Esophagus muscularis mucosa (tissue), 4 donors: ENCODE data around the gene KITLG. TPM values are rescaled to one million over a fixed set of nuclear protein-coding genes. Genes with fewer than 3 reads are reported as not detected.

Source experiments
- DNase-seq: peaks from one replicate; pipeline ENCODE4 v3.0.0-alpha.2; 2017; ENCODE audit errors: extremely low spot score
- H3K27ac ChIP-seq, 4 donors: fragments of 200-600 bp; sonication (generic); replicated peaks in 1 of 4; 1 replicate in 3 of 4; 2 replicates in 1 of 4; pipeline ENCODE4 v1.5.1; 2016 to 2019; ENCODE audit warnings: mild to moderate bottlenecking in 1 of 4
- H3K27me3 ChIP-seq, 4 donors: fragments of 200-600 bp; sonication (generic); one replicate each; pipeline versions ENCODE4 v1.5.1 to v1.6.0; 2016 to 2019
- H3K36me3 ChIP-seq, 4 donors: fragments of 200-600 bp; sonication (generic); one replicate each; pipeline ENCODE4 v1.5.1; 2016 to 2019
- H3K4me1 ChIP-seq, 4 donors: fragments of 200-600 bp; sonication (generic); one replicate each; pipeline ENCODE4 v1.5.1; 2016 to 2019
- H3K4me3 ChIP-seq, 4 donors: fragments of 200-600 bp; sonication (generic); 1 replicate in 2 of 4; 2 replicates in 2 of 4; pipeline ENCODE4 v1.5.1; 2016 to 2019; ENCODE audit warnings: mild to moderate bottlenecking in 4 of 4, moderate library complexity in 1 of 4
- H3K9me3 ChIP-seq, 4 donors: fragments of 200-600 bp; sonication (generic); 1 replicate in 3 of 4; 2 replicates in 1 of 4; pipeline ENCODE4 v1.5.1; 2016 to 2019
- EP300 ChIP-seq: sonication (generic); formaldehyde crosslinking; IDR thresholded peaks from one replicate; pipeline ENCODE4 v1.6.1; 2017; ENCODE audit warnings: antibody characterized with exemption
- POLR2A ChIP-seq: fragments of 450-650 bp; IDR thresholded peaks from one replicate; pipeline ENCODE4 v1.6.1; 2017; ENCODE audit warnings: antibody characterized with exemption, moderate library complexity, mild to moderate bottlenecking, low read depth
- POLR2AphosphoS5 ChIP-seq, 2 donors: sonication (generic); formaldehyde crosslinking; IDR thresholded peaks; one replicate each; pipeline ENCODE4 v1.6.1; 2017; ENCODE audit warnings: antibody characterized with exemption in 2 of 2
- WGBS: methylation state at CpG from one replicate; pipeline ENCODE4 v1.1.5; 2018; 5-methylcytosine and 5-hydroxymethylcytosine counted together
- intact Hi-C: fragments of 100-400 bp; cut with DNase I; formaldehyde crosslinking; loops from one replicate; pipeline ENCODE4 v1.15.1; 2023
- total RNA-seq, 4 donors: library from RNA; depleted of rRNA; stranded (reverse); fragments of >200 nt; gene quantifications; one replicate each; pipeline versions ENCODE4 v1.1.0 to v1.2.1, GENCODE V29; 2016
- TF ChIP-seq, protein P1 (sequence below), 3 experiments: fragments of 200-600 bp in 2 of 3; fragments of 450-650 bp in 1 of 3; sonication (generic) in 2 of 3; IDR thresholded peaks; one replicate each; pipeline ENCODE4 v1.5.1; 2017 to 2019; ENCODE audit warnings: antibody characterized with exemption in 3 of 3, mild to moderate bottlenecking in 2 of 3, moderate library complexity in 1 of 3

Gene KITLG
- total RNA-seq, 4 donors from 2014 or later = 71.7 to 147 (median 121) TPM

DNA sequence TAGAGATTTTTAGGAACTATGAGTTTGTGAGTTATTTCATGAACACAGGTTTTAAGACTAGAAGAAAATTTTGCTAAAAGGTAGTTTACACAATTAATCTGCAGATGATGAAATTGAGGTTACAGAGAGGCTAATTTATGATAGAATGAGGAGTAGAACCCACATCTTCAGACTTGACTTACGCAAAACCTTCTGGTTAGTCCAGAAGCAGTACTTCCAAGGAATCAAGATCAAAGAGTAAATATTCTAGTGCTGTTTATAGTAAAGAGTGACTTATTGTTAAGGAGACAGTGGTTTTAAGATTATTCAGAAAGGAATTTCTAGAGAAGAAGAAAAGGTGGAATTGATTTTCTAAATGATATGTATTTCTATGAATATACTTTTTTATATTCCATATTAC lies 10.6 kb upstream of the KITLG start:
- TF ChIP-seq POLR2A = no peak
- no peak for TF ChIP-seq POLR2AphosphoS5 (IDR thresholded peaks at IDR 0.05)
- TF ChIP-seq, protein P1, sequence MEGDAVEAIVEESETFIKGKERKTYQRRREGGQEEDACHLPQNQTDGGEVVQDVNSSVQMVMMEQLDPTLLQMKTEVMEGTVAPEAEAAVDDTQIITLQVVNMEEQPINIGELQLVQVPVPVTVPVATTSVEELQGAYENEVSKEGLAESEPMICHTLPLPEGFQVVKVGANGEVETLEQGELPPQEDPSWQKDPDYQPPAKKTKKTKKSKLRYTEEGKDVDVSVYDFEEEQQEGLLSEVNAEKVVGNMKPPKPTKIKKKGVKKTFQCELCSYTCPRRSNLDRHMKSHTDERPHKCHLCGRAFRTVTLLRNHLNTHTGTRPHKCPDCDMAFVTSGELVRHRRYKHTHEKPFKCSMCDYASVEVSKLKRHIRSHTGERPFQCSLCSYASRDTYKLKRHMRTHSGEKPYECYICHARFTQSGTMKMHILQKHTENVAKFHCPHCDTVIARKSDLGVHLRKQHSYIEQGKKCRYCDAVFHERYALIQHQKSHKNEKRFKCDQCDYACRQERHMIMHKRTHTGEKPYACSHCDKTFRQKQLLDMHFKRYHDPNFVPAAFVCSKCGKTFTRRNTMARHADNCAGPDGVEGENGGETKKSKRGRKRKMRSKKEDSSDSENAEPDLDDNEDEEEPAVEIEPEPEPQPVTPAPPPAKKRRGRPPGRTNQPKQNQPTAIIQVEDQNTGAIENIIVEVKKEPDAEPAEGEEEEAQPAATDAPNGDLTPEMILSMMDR (IDR thresholded peaks at IDR 0.05) = no peak
- TF ChIP-seq EP300 = no peak
- no peak for DNase-seq
- H3K27me3 ChIP-seq = no peaks in the 10 kb centered on the region
- no peaks in the 10 kb centered on the region for H3K36me3 ChIP-seq
- H3K4me3 ChIP-seq = no peak overlapping the region
- H3K9me3 ChIP-seq = peaks cover 0 to 5% (median 0%) of the 10 kb centered on the region in 4 donors
- H3K4me1 ChIP-seq = no peaks in the 10 kb centered on the region
- H3K27ac ChIP-seq = no peak overlapping the region
- WGBS = 97% methylated on average over 1 of the region's 1 CpG
- intact Hi-C loops = no loop called here

DNA sequence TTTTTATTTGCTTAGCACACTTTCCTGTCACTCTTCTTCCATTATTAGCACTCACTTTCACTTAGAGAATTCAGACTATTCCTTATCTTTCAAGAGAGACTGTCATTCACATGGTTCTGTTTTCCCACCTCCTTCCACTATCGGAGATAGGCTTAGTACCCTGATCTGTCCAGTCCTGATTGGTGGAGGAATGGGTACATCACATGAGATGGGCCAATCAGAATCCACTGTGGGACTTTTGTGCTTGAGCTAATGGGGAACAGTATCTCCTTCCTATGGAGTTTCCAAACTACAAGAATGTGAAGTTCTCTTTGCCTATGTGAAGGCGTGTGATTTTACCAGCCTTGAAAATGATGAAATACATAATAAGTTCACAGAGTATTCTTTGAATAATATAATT lies 4.8 kb upstream of the KITLG start:
- WGBS = 98% methylated on average over 2 of the region's 2 CpGs
- TF ChIP-seq, protein P1 (IDR thresholded peaks at IDR 0.05) = no peak
- no peak for TF ChIP-seq EP300
- TF ChIP-seq POLR2AphosphoS5 (IDR thresholded peaks at IDR 0.05) = no peak
- no peak for TF ChIP-seq POLR2A
- intact Hi-C loops = loop anchor here (10.0 kb wide), 1 partner anchor 250 kb away; no protein-coding TSS in a partner anchor
- H3K4me3 ChIP-seq = no peak overlapping the region
- peaks cover 0 to 5% (median 0%) of the 10 kb centered on the region in 4 donors for H3K9me3 ChIP-seq
- no peaks in the 10 kb centered on the region for H3K36me3 ChIP-seq
- DNase-seq = no peak
- no peaks in the 10 kb centered on the region for H3K27me3 ChIP-seq
- H3K4me1 ChIP-seq = peaks cover 0 to 7% (median 3%) of the 10 kb centered on the region in 4 donors
- H3K27ac ChIP-seq = no peak overlapping the region

- TF ChIP-seq, protein P1 (IDR thresholded peaks at IDR 0.05) = no peak
- TF ChIP-seq EP300 = no peak
- TF ChIP-seq POLR2A = no peak
- no peak for TF ChIP-seq POLR2AphosphoS5 (IDR thresholded peaks at IDR 0.05)
- Histone ChIP-seq H3K4me3 (peak overlapping the region; percentile 68 to 91 (median 85)), H3K36me3 (no peaks in the 10 kb centered on the region), H3K9me3 (no peaks in the 10 kb centered on the region), H3K27me3 (no peaks in the 10 kb centered on the region), H3K27ac (peak overlapping the region; percentile 78 to 85 (median 84)), H3K4me1 (peaks cover 7 to 42% (median 33%) of the 10 kb centered on the region in 4 donors)
- WGBS = 0% methylated on average over 28 of the region's 30 CpGs
- DNase-seq = no peak
- intact Hi-C loops = loop anchor here (2.0 to 10.0 kb wide), 4 partner anchors 58 to 425 kb away; no protein-coding TSS in a partner anchor
Observed at GRCh38 chr12:88579601-88580050, 645 bp downstream of the KITLG start.

DNA sequence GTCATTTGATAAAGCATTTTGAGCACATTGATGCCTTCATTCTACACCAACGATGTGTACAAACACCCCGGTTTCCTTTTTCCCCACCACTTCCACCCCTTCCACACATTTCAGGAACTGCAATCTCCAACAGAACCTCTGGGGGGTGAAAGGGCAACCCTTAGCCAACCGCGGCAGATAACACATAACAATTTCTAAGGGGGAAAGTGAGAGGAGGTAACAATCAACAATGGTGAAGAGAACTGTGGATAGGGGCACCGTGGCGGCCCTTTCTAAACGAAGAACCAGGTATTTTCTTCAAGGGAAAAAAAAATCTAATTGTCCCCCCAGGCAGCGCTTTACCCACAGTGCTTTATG lies 1.1 kb downstream of the KITLG start:
- H3K4me1 ChIP-seq = peaks cover 7 to 47% (median 38%) of the 10 kb centered on the region in 4 donors
- DNase-seq = no peak
- peak overlapping the region; percentile 68 to 91 (median 85) for H3K4me3 ChIP-seq
- no peak for TF ChIP-seq EP300
- TF ChIP-seq POLR2A = no peak
- TF ChIP-seq POLR2AphosphoS5 (IDR thresholded peaks at IDR 0.05) = no peak
- TF ChIP-seq, protein P1 (IDR thresholded peaks at IDR 0.05) = peak; percentile 30 to 64 (median 35)
- no peaks in the 10 kb centered on the region for H3K36me3 ChIP-seq
- H3K27ac ChIP-seq = peak overlapping the region; percentile 78 to 85 (median 84)
- intact Hi-C loops = loop anchor here (2.0 to 10.0 kb wide), 2 partner anchors 414 to 424 kb away; no protein-coding TSS in a partner anchor
- WGBS = 0% methylated on average over 8 of the region's 8 CpGs
- H3K27me3 ChIP-seq = no peaks in the 10 kb centered on the region
- no peaks in the 10 kb centered on the region for H3K9me3 ChIP-seq
